GM12878 (cell line): ENCODE measurements around the gene DCTN2. TPM values are rescaled to one million over a fixed set of nuclear protein-coding genes. Genes with fewer than 3 reads are reported as not detected.

ENCODE experiments used
- ATAC-seq: fragments of 200-7000 bp; cut with Tn5 transposase; 3 replicates; pipeline ENCODE4 v1.9.1; 2020; ENCODE audit warnings: mild to moderate bottlenecking, moderate library complexity
- BruUV-seq: library from RNA; stranded (reverse); fragments of 400-500 nt; replicated peaks from 2 replicates; lab custom pipeline; 2021; lab: Mats Ljungman, UMichigan
- CTCF ChIA-PET: fragments of 300-600 bp; sonication (Branson Sonifier 250); formaldehyde crosslinking; extraction: SDS; loops from one replicate; lab custom pipeline; 2021; ENCODE audit warnings: inconsistent platforms; lab: Yijun Ruan, JAX
- POLR2A ChIA-PET: fragments of 350-600 bp; formaldehyde crosslinking; extraction: SDS; loops from one replicate; lab custom pipeline; 2021; ENCODE audit warnings: inconsistent platforms; lab: Charles Lee
- RAD21 ChIA-PET: fragments of 300-600 bp; sonication (Branson Sonifier 250); formaldehyde crosslinking; loops from one replicate; lab custom pipeline; 2023; ENCODE audit warnings: antibody characterized with exemption; ENCODE audit not compliant: unreplicated experiment; lab: Charles Lee
- SMC1A ChIA-PET: fragments of 300-600 bp; sonication (Branson Sonifier 250); formaldehyde crosslinking; loops from one replicate; lab custom pipeline; 2023; ENCODE audit not compliant: unreplicated experiment, uncharacterized antibody; lab: Charles Lee
- DNase-seq: peaks from one replicate; pipeline ENCODE4 v3.0.0-alpha.2; 2011; ENCODE audit warnings: low read depth, low spot score
- FAIRE-seq: peaks from 3 replicates; lab custom pipeline; 2011; peaks lifted over from hg19 to GRCh38; lab: Jason Lieb, UNC
- H2AFZ ChIP-seq: 2 replicates; pipeline ENCODE4 v1.6.0; 2011; ENCODE audit warnings: low read depth, low read length, control low read depth; ENCODE audit not compliant: control insufficient read depth
- H3K27ac ChIP-seq: 2 replicates; pipeline ENCODE4 v1.5.1; 2011; ENCODE audit warnings: control low read depth; ENCODE audit not compliant: control insufficient read depth, insufficient read depth
- H3K27me3 ChIP-seq, 2 experiments: replicated peaks in 1 of 2; 2 replicates each; pipeline versions ENCODE4 v1.6.0 to v1.6.1; 2011; ENCODE audit warnings: low read length in 1 of 2; ENCODE audit not compliant: control insufficient read depth in 2 of 2, insufficient read depth in 2 of 2
- H3K36me3 ChIP-seq, 2 experiments: 2 replicates each; pipeline ENCODE4 v1.5.1; 2011; ENCODE audit warnings: low read length in 1 of 2; ENCODE audit not compliant: control insufficient read depth in 2 of 2, insufficient read depth in 2 of 2
- H3K4me1 ChIP-seq: 2 replicates; pipeline ENCODE4 v1.6.1; 2011; ENCODE audit warnings: mild to moderate bottlenecking, low read length, moderate library complexity, mixed read lengths; ENCODE audit not compliant: control insufficient read depth, insufficient read depth
- H3K4me2 ChIP-seq: 2 replicates; pipeline ENCODE4 v1.6.0; 2011; ENCODE audit warnings: control low read depth; ENCODE audit not compliant: control insufficient read depth, insufficient read depth
- H3K4me3 ChIP-seq: fragments of 200-600 bp; sonication (generic); 2 replicates; pipeline ENCODE4 v1.5.1; 2016
- H3K79me2 ChIP-seq: 2 replicates; pipeline ENCODE4 v1.6.0; 2011; ENCODE audit warnings: low read length; ENCODE audit not compliant: control insufficient read depth, insufficient read depth
- H3K9ac ChIP-seq: 2 replicates; pipeline ENCODE4 v1.8.0; 2011; ENCODE audit warnings: low read length, control low read depth, mixed read lengths; ENCODE audit not compliant: control insufficient read depth, insufficient read depth
- H3K9me3 ChIP-seq: replicated peaks from 3 replicates; pipeline ENCODE4 v1.5.1; 2011; ENCODE audit warnings: mild to moderate bottlenecking, low read length; ENCODE audit not compliant: control insufficient read depth, insufficient read depth
- H4K20me1 ChIP-seq: 2 replicates; pipeline ENCODE4 v1.6.0; 2011; ENCODE audit not compliant: control insufficient read depth, insufficient read depth
- MXI1 ChIP-seq: fragments of 150-350 bp; IDR thresholded peaks from 2 replicates; pipeline ENCODE4 v1.6.1; 2011; ENCODE audit warnings: low read depth, mild to moderate bottlenecking, inconsistent platforms, low read length, improper control_type of control experiment
- ZNF622 ChIP-seq: fragments of 450-650 bp; IDR thresholded peaks from 2 replicates; pipeline ENCODE4 v1.6.1; 2017; ENCODE audit warnings: mild to moderate bottlenecking, inconsistent platforms
- WGBS: methylation state at CpG from one replicate; pipeline ENCODE4 v1.1.6; 2016; ENCODE audit warnings: low lambda C conversion rate; ENCODE audit not compliant: insufficient replicate concordance, insufficient coverage; ENCODE audit errors: missing lambda C conversion rate; 5-methylcytosine and 5-hydroxymethylcytosine counted together
- in situ Hi-C: fragments of 300-500 bp; cut with MboI; formaldehyde crosslinking; loops from 9 replicates; pipeline ENCODE4 v1.14.3; 2018; ENCODE audit warnings: mixed read lengths
- intact Hi-C: fragments of 100-400 bp; cut with micrococcal nuclease; formaldehyde crosslinking; loops from one replicate; pipeline ENCODE4 v1.14.2; 2022; ENCODE audit not compliant: unreplicated experiment
- polyA plus RNA-seq, 11 experiments: library from polyadenylated mRNA; depleted of rRNA in 4 of 11; unstranded in 6 of 11; stranded (reverse) in 5 of 11; fragments of >200 nt; fragmentation: Nextera tagmentation in 4 of 11; fragmentation: Illumina TruSeq in 1 of 11; extraction: Ambion mirVana in 4 of 11; extraction: Trizol in 1 of 11; gene quantifications; 1 replicate in 1 of 11; 2 replicates in 10 of 11; pipeline versions ENCODE4 v1.2.1 to v1.2.3, GENCODE V29; 2011 to 2016; ENCODE audit warnings: inconsistent platforms in 2 of 11, missing spikeins in 2 of 11, low read depth in 1 of 11
- total RNA-seq, 4 experiments: library from RNA; depleted of rRNA in 3 of 4; stranded (reverse); fragments of >200 nt in 3 of 4; fragmentation: Illumina TruSeq in 1 of 4; extraction: Trizol in 1 of 4; gene quantifications; 2 replicates each; pipeline versions ENCODE4 v1.2.1 to v1.2.3, GENCODE V29; 2013 to 2021
- TF ChIP-seq, protein P1 (sequence below): fragments of 450-650 bp; IDR thresholded peaks from 2 replicates; pipeline ENCODE4 v1.6.1; 2017; ENCODE audit warnings: mild to moderate bottlenecking

The DCTN2 gene
- total and polyA plus RNA-seq, 10 of the 15 experiments (the other 5 are each of a cell fraction or from before 2014, with no cell fraction given), result 32.3 to 171 (median 100) TPM

DNA sequence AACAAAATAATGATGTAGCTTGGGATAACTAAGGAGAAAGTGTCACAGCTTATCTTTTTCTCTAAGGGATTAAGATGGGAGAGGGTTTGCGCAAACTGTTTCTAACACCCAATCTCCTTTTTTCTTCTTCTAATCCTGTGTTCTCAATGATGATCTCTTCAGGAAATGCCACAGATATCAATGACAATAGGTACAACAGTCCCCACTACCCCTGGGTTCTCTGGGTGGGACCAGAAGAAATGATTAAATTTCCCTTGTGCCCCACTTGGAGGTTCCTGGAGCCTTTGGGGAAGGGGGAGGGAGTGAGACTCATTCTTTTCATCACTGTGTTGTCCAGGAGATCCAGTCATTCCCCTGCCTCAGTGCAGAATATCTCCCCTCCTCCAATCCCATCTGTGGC, 35.4 kb upstream of the DCTN2 start:
- FAIRE-seq, result no peak
- no peaks in the 10 kb centered on the region for H3K79me2 ChIP-seq
- no peak overlapping the region for H3K27ac ChIP-seq
- H4K20me1 ChIP-seq, result no peaks in the 10 kb centered on the region
- H3K4me1 ChIP-seq, result no peaks in the 10 kb centered on the region
- SMC1A ChIA-PET, result interaction anchor here (0.6 to 4.2 kb wide), 10 partner anchors 9 to 159 kb away, joined by 3 to 16 read pairs (median 5); partner anchors contain the start of genes ARHGAP9, B4GALNT1 and PIP4K2C
- no peak overlapping the region for H3K4me3 ChIP-seq
- no peak for ATAC-seq
- H3K9me3 ChIP-seq, result no peaks in the 10 kb centered on the region
- POLR2A ChIA-PET, result interaction anchor here (0.6 to 1.5 kb wide), 2 partner anchors 38 to 124 kb away, joined by 3 read pairs; no protein-coding TSS in a partner anchor
- RAD21 ChIA-PET, result interaction anchor here (1.0 to 5.3 kb wide), 6 partner anchors 32 to 124 kb away, joined by 3 to 28 read pairs (median 8); partner anchors contain the start of genes B4GALNT1 and GLI1
- H3K36me3 ChIP-seq, result no peaks in the 10 kb centered on the region
- intact Hi-C loops (loop anchor here (10.0 kb wide), 1 partner anchor 322 kb away; no protein-coding TSS in a partner anchor), in situ Hi-C loops (no loop called here)
- BruUV-seq, result no TSS peak
- H2AFZ ChIP-seq, result no peak overlapping the region
- H3K4me2 ChIP-seq, result no peak overlapping the region
- 100% methylated on average over 1 of the region's 1 CpG for WGBS
- no peak for DNase-seq
- TF ChIP-seq, protein P1, sequence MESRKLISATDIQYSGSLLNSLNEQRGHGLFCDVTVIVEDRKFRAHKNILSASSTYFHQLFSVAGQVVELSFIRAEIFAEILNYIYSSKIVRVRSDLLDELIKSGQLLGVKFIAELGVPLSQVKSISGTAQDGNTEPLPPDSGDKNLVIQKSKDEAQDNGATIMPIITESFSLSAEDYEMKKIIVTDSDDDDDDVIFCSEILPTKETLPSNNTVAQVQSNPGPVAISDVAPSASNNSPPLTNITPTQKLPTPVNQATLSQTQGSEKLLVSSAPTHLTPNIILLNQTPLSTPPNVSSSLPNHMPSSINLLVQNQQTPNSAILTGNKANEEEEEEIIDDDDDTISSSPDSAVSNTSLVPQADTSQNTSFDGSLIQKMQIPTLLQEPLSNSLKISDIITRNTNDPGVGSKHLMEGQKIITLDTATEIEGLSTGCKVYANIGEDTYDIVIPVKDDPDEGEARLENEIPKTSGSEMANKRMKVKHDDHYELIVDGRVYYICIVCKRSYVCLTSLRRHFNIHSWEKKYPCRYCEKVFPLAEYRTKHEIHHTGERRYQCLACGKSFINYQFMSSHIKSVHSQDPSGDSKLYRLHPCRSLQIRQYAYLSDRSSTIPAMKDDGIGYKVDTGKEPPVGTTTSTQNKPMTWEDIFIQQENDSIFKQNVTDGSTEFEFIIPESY, result no peak
- TF ChIP-seq ZNF622 (no peak), MXI1 (no peak)
- CTCF ChIA-PET, result interaction anchor here (0.8 to 7.8 kb wide), 17 partner anchors 10 to 162 kb away, joined by 3 to 119 read pairs (median 17); partner anchors contain the start of genes B4GALNT1, DCTN2, GLI1 and INHBE
- H3K27me3 ChIP-seq, result no peaks in the 10 kb centered on the region; a peak in 1 of 4 replicates
- H3K9ac ChIP-seq, result no peak overlapping the region
